Ovary (tissue), 9 donors: Measurements from ENCODE around the gene TBCD. TPM values are rescaled to one million over a fixed set of nuclear protein-coding genes. Genes with fewer than 3 reads are reported as not detected.

Experiments
- DNase-seq, 5 donors: peaks; one replicate each; pipeline ENCODE4 v3.0.0-alpha.2; 2019 to 2020
- H3K27ac ChIP-seq, 2 donors: fragments of 200-600 bp; one replicate each; pipeline versions ENCODE4 v1.5.1 to v1.8.0; 2019 to 2022
- H3K27me3 ChIP-seq: fragments of 200-600 bp; one replicate; pipeline ENCODE4 v1.8.0; 2022
- H3K36me3 ChIP-seq: fragments of 200-600 bp; sonication (generic); one replicate; pipeline ENCODE4 v1.5.1; 2019
- H3K4me1 ChIP-seq: one replicate; pipeline ENCODE4 v1.8.1; 2013; ENCODE audit warnings: mild to moderate bottlenecking, moderate library complexity; ENCODE audit not compliant: insufficient read depth
- H3K4me3 ChIP-seq: fragments of 200-600 bp; sonication (generic); one replicate; pipeline ENCODE4 v1.5.1; 2017
- H3K9me3 ChIP-seq, 2 donors: fragments of 200-600 bp in 1 of 2; sonication (generic) in 1 of 2; one replicate each; pipeline versions ENCODE4 v1.5.1 to v1.8.1; 2013 to 2019; ENCODE audit warnings: mild to moderate bottlenecking in 1 of 2, moderate library complexity in 1 of 2
- CTCF ChIP-seq, 3 donors: fragments of 450-650 bp in 2 of 3; fragments of 200-600 bp in 1 of 3; IDR thresholded peaks; one replicate each; pipeline versions ENCODE4 v1.5.1 to v1.8.0; 2016 to 2022; ENCODE audit warnings: antibody characterized with exemption in 3 of 3, mild to moderate bottlenecking in 1 of 3
- EP300 ChIP-seq: sonication (generic); formaldehyde crosslinking; IDR thresholded peaks from one replicate; pipeline ENCODE4 v1.6.1; 2017; ENCODE audit warnings: antibody characterized with exemption
- POLR2A ChIP-seq: fragments of 450-650 bp; IDR thresholded peaks from one replicate; pipeline ENCODE4 v1.6.1; 2017; ENCODE audit warnings: antibody characterized with exemption, mild to moderate bottlenecking, moderate library complexity
- WGBS, 3 donors: extraction: QIAGEN DNeasy Blood & Tissue Kit in 1 of 3; methylation state at CpG; one replicate each; pipeline versions ENCODE4 v1.1.5 to v1.1.7; 2013 to 2017; 5-methylcytosine and 5-hydroxymethylcytosine counted together
- intact Hi-C, 4 donors: fragments of 100-400 bp; cut with DNase I; formaldehyde crosslinking; loops; one replicate each; pipeline versions ENCODE4 v1.11.0 to v1.15.1; 2022 to 2023
- polyA plus RNA-seq, 2 donors: library from polyadenylated mRNA; stranded (reverse); fragments of 200-250 nt in 1 of 2; fragments of 350-450 nt in 1 of 2; fragmentation: Illumina TruSeq in 1 of 2; extraction: RNeasy Lipid Tissue Mini Kit (QIAGEN cat#74804) in 1 of 2; gene quantifications; one replicate each; pipeline ENCODE4 v1.2.3, GENCODE V29; 2013 to 2014
- total RNA-seq, 7 donors: library from RNA; depleted of rRNA in 2 of 7; stranded (reverse); fragments of >200 nt in 2 of 7; fragmentation: NEBNext Ultra II Directional in 3 of 7; extraction: Animal tissue kit (Norgen Biotek cat#: 25700) in 3 of 7; gene quantifications; one replicate each; pipeline versions ENCODE4 v1.1.0 to v1.2.4, GENCODE V29; 2016 to 2023
- donor health status: DM: no; HTN: no; CAD: no; lungs with moderate emphysema.
- donor health status: DM: no; HTN: no; CAD: no.
- donor health status: Bipolar disorder and iron deficiency.
- donor health status: DM: yes; HTN: yes; CAD: no.
- donor health status: DM: no; HTN: no; CAD: no.
- donor health status: DM: yes; HTN: yes; CAD: no.

TBCD gene
- total and polyA plus RNA-seq, 9 donors: 29.2 to 88.3 (median 59.2) TPM

- Histone ChIP-seq H3K4me1 (peaks cover 10% of the 10 kb centered on the region), H3K4me3 (peak overlapping the region; percentile 90), H3K9me3 (no peaks in the 10 kb centered on the region), H3K27me3 (no peaks in the 10 kb centered on the region), H3K36me3 (no peaks in the 10 kb centered on the region), H3K27ac (peak overlapping the region; percentile 84 to 90)
- no peak for DNase-seq
- TF ChIP-seq CTCF (IDR thresholded peaks at IDR 0.05): no peak
- no peak for TF ChIP-seq EP300
- no peak for TF ChIP-seq POLR2A
- WGBS, 3 donors: 1 to 5% (median 2%) methylated on average over 4 to 55 of the region's 56 CpGs
- intact Hi-C loops: no loop called here
Observed at GRCh38 chr17:82751171-82751570, 694 bp upstream of the TBCD start.

GRCh38 chr17:82752371-82753200 lies 721 bp downstream of the TBCD start:
- H3K4me3 ChIP-seq: peak overlapping the region; percentile 90
- no peaks in the 10 kb centered on the region for H3K27me3 ChIP-seq
- no peaks in the 10 kb centered on the region for H3K9me3 ChIP-seq
- H3K4me1 ChIP-seq: peaks cover 10% of the 10 kb centered on the region
- WGBS, 3 donors: 1 to 3% (median 1%) methylated on average over 23 to 72 of the region's 72 CpGs
- DNase-seq: peak in 3 of 5 donors; percentile 41 to 67 (median 59)
- TF ChIP-seq CTCF (IDR thresholded peaks at IDR 0.05): no peak
- no peak for TF ChIP-seq POLR2A
- TF ChIP-seq EP300: no peak
- peak overlapping the region; percentile 71 to 84 for H3K27ac ChIP-seq
- intact Hi-C loops: no loop called here
- H3K36me3 ChIP-seq: no peaks in the 10 kb centered on the region

GRCh38 chr17:82753201-82753464 lies 1.3 kb downstream of the TBCD start:
- H3K36me3 ChIP-seq: no peaks in the 10 kb centered on the region
- H3K4me1 ChIP-seq: peaks cover 10% of the 10 kb centered on the region
- peak overlapping the region; percentile 90 for H3K4me3 ChIP-seq
- no peaks in the 10 kb centered on the region for H3K9me3 ChIP-seq
- no peaks in the 10 kb centered on the region for H3K27me3 ChIP-seq
- DNase-seq: no peak
- TF ChIP-seq EP300 (no peak), CTCF (IDR thresholded peaks at IDR 0.05) (no peak), POLR2A (no peak)
- 22 to 40% (median 30%) methylated on average over 8 of the region's 8 CpGs for WGBS, 3 donors
- intact Hi-C loops: no loop called here
- no peak overlapping the region for H3K27ac ChIP-seq

- Histone ChIP-seq H3K4me1 (peaks cover 10% of the 10 kb centered on the region), H3K27me3 (no peaks in the 10 kb centered on the region), H3K4me3 (no peak overlapping the region), H3K9me3 (no peaks in the 10 kb centered on the region), H3K36me3 (no peaks in the 10 kb centered on the region), H3K27ac (no peak overlapping the region)
- intact Hi-C loops: no loop called here
- TF ChIP-seq EP300: no peak
- TF ChIP-seq POLR2A: no peak
- TF ChIP-seq CTCF (IDR thresholded peaks at IDR 0.05): no peak
- DNase-seq: no peak
- 78 to 83% (median 82%) methylated on average over 19 of the region's 19 CpGs for WGBS, 3 donors
Observed at GRCh38 chr17:82754297-82755208, 2.7 kb downstream of the TBCD start.
